Loucy (cell line): ENCODE data around the gene RBM6.
"Not testable (repeated sequence)": the region's sequence is repeated elsewhere in the genome, so short reads cannot be mapped to it uniquely, and the experiment has no call there.

Source experiments
- H2AFZ ChIP-seq: fragments of 200-600 bp; sonication (generic); 2 replicates; pipeline ENCODE4 v1.6.0; 2016; ENCODE audit warnings: antibody characterized with exemption, mild to moderate bottlenecking, low read length, moderate library complexity
- H3F3A ChIP-seq: fragments of 200-600 bp; 2 replicates; pipeline ENCODE4 v1.6.0; 2016; ENCODE audit warnings: antibody characterized with exemption, low read depth, mild to moderate bottlenecking
- H3K27me3 ChIP-seq: fragments of 200-600 bp; sonication (generic); 2 replicates; pipeline ENCODE4 v1.6.1; 2014; ENCODE audit warnings: low read length, mild to moderate bottlenecking; ENCODE audit not compliant: insufficient read depth, poor library complexity, severe bottlenecking
- H3K36me3 ChIP-seq: fragments of 200-600 bp; sonication (generic); 2 replicates; pipeline ENCODE4 v1.6.1; 2016; ENCODE audit warnings: low read length; ENCODE audit not compliant: insufficient read depth
- H3K4me1 ChIP-seq: fragments of 200-600 bp; sonication (generic); 2 replicates; pipeline ENCODE4 v1.5.1; 2014; ENCODE audit warnings: low read length, mild to moderate bottlenecking; ENCODE audit not compliant: insufficient read depth, poor library complexity, severe bottlenecking
- H3K4me2 ChIP-seq: fragments of 200-600 bp; sonication (generic); 2 replicates; pipeline ENCODE4 v1.6.0; 2014; ENCODE audit warnings: antibody characterized with exemption, low read length, low read depth, mild to moderate bottlenecking; ENCODE audit not compliant: poor library complexity, severe bottlenecking
- H3K4me3 ChIP-seq: fragments of 200-600 bp; sonication (generic); 2 replicates; pipeline ENCODE4 v1.5.1; 2014; ENCODE audit warnings: low read length, mild to moderate bottlenecking, mixed read lengths; ENCODE audit not compliant: poor library complexity, severe bottlenecking
- H3K79me2 ChIP-seq: fragments of 200-600 bp; sonication (generic); 2 replicates; pipeline ENCODE4 v1.6.1; 2014; ENCODE audit warnings: low read length; ENCODE audit not compliant: insufficient read depth
- H3K9ac ChIP-seq: fragments of 200-600 bp; sonication (generic); 2 replicates; pipeline ENCODE4 v1.6.0; 2014; ENCODE audit warnings: mild to moderate bottlenecking, low read depth, low read length, moderate library complexity; ENCODE audit not compliant: poor library complexity, severe bottlenecking
- H3K9me2 ChIP-seq: fragments of 200-600 bp; sonication (generic); replicated peaks from 2 replicates; pipeline ENCODE4 v1.6.1; 2016; ENCODE audit warnings: low read depth, low read length, mixed read lengths
- H3K9me3 ChIP-seq: fragments of 200-600 bp; sonication (generic); 2 replicates; pipeline ENCODE4 v1.6.1; 2014; ENCODE audit warnings: mild to moderate bottlenecking, antibody characterized with exemption, low read length, low read depth; ENCODE audit not compliant: insufficient read depth
- H4K20me1 ChIP-seq: fragments of 200-600 bp; sonication (generic); 2 replicates; pipeline ENCODE4 v1.6.0; 2014; ENCODE audit warnings: antibody characterized with exemption, low read length, mild to moderate bottlenecking; ENCODE audit not compliant: insufficient read depth, poor library complexity, severe bottlenecking
- EZH2phosphoT487 ChIP-seq: fragments of 200-600 bp; IDR thresholded peaks from 2 replicates; pipeline ENCODE4 v1.6.1; 2018; ENCODE audit warnings: antibody characterized with exemption, mild to moderate bottlenecking, moderate library complexity, borderline replicate concordance
- TF ChIP-seq, protein P1 (sequence below): fragments of 200-600 bp; sonication (generic); conservative IDR thresholded peaks from 2 replicates; pipeline ENCODE4 v1.5.1; 2014; ENCODE audit warnings: mild to moderate bottlenecking, antibody characterized with exemption, low read length

The RBM6 gene

DNA sequence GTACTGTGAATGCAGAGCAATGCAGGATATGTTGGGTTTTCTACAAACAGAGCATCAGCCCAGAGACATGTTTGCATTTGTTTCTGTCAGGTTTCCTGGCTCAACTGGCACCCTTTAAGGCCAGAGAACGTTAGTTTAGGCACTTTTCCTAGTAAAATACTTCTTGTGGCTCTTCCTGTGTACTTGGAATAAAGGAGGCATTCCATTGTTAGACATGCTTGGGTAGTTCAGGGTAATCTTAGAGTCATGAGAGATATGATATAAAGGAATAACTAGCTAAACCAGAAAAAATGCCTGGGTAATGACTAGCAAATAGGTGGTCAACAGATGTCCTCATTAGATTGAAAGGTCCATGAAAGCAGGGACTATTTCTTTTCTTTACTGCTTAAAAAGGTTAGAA lies 88.4 kb downstream of the RBM6 start:
- Histone ChIP-seq H4K20me1 (no peaks in the 10 kb centered on the region), H3K27me3 (no peaks in the 10 kb centered on the region), H3F3A (no peaks in the 10 kb centered on the region), H3K36me3 (peaks cover 26% of the 10 kb centered on the region), H3K9me2 (no peaks in the 10 kb centered on the region), H3K4me1 (no peaks in the 10 kb centered on the region), H3K9me3 (no peaks in the 10 kb centered on the region), H2AFZ (no peak overlapping the region), H3K79me2 (no peaks in the 10 kb centered on the region), H3K9ac (no peak overlapping the region), H3K4me2 (no peak overlapping the region), H3K4me3 (no peak overlapping the region)
- TF ChIP-seq, protein P1, sequence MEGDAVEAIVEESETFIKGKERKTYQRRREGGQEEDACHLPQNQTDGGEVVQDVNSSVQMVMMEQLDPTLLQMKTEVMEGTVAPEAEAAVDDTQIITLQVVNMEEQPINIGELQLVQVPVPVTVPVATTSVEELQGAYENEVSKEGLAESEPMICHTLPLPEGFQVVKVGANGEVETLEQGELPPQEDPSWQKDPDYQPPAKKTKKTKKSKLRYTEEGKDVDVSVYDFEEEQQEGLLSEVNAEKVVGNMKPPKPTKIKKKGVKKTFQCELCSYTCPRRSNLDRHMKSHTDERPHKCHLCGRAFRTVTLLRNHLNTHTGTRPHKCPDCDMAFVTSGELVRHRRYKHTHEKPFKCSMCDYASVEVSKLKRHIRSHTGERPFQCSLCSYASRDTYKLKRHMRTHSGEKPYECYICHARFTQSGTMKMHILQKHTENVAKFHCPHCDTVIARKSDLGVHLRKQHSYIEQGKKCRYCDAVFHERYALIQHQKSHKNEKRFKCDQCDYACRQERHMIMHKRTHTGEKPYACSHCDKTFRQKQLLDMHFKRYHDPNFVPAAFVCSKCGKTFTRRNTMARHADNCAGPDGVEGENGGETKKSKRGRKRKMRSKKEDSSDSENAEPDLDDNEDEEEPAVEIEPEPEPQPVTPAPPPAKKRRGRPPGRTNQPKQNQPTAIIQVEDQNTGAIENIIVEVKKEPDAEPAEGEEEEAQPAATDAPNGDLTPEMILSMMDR: no peak
- TF ChIP-seq EZH2phosphoT487: no peak

- not testable (repeated sequence) for H4K20me1 ChIP-seq, H3K4me3 ChIP-seq, H3K4me1 ChIP-seq, H3K9me2 ChIP-seq, H3K79me2 ChIP-seq, H3K9ac ChIP-seq, H3K9me3 ChIP-seq, H2AFZ ChIP-seq, H3K27me3 ChIP-seq, H3K4me2 ChIP-seq, H3F3A ChIP-seq
- peaks cover 22% of the 10 kb centered on the region for H3K36me3 ChIP-seq
Measured at GRCh38 chr3:50031201-50031600, 91.3 kb downstream of the RBM6 start.

DNA sequence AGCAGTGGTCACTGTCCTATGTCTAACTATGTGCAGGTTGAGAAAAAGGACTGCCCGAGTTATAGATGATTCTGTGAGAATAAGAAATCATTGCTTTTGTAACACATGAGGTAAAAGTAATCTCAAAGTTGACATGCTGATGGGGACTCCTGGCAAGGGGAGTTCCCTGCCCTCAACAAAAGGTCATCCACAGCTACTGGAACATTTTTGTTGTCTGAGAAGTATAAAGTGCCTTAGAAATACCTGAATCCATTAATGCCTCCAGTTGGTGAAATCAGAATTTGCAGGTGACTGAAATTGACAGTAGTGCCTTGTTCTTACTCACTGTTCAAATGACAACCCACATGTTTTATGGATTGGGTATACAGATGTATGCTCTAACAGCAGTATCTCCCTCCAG lies 105.0 kb downstream of the RBM6 start:
- H3K36me3 ChIP-seq: peaks cover 38% of the 10 kb centered on the region
- no peak for TF ChIP-seq EZH2phosphoT487
- TF ChIP-seq, protein P1: no peak
- H3F3A ChIP-seq: no peaks in the 10 kb centered on the region
- H3K9me3 ChIP-seq: no peaks in the 10 kb centered on the region
- H3K9me2 ChIP-seq: no peaks in the 10 kb centered on the region
- no peak overlapping the region for H2AFZ ChIP-seq
- no peaks in the 10 kb centered on the region for H3K79me2 ChIP-seq
- H3K4me2 ChIP-seq: no peak overlapping the region
- H4K20me1 ChIP-seq: no peaks in the 10 kb centered on the region
- H3K4me3 ChIP-seq: no peak overlapping the region
- no peaks in the 10 kb centered on the region for H3K27me3 ChIP-seq
- no peak overlapping the region for H3K9ac ChIP-seq
- H3K4me1 ChIP-seq: peaks cover 18% of the 10 kb centered on the region

DNA sequence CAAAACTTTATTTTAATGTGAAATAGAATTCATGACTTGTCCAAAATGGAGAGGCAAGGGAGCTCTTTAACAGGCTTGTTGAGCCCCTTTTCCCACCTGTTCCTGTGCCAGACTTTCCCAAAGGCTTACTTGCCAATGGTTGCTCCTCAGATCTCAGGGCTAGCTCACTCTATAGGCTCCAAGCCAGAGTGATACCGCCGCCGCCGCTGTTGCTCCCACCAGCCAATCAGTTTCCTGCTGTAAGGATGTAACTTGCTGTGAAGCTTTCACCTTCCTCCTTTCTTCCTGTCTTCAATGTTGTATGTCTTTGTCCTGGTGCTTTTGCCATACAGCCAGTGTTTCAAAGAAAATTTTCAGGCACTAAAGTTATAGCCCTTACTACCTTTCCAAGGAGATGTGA lies 107.5 kb downstream of the RBM6 start:
- Histone ChIP-seq H2AFZ (no peak overlapping the region), H3K9me2 (no peaks in the 10 kb centered on the region), H3F3A (no peaks in the 10 kb centered on the region), H3K4me2 (no peak overlapping the region), H3K36me3 (peaks cover 54% of the 10 kb centered on the region), H4K20me1 (no peaks in the 10 kb centered on the region), H3K4me3 (no peak overlapping the region), H3K4me1 (peaks cover 9% of the 10 kb centered on the region), H3K9ac (no peak overlapping the region), H3K79me2 (no peaks in the 10 kb centered on the region), H3K9me3 (no peaks in the 10 kb centered on the region), H3K27me3 (no peaks in the 10 kb centered on the region)
- TF ChIP-seq, protein P1: no peak
- no peak for TF ChIP-seq EZH2phosphoT487
